ENCODE data around the gene BEND5. TPM values are rescaled to one million over a fixed set of nuclear protein-coding genes. Genes with fewer than 3 reads are reported as not detected.

Gene BEND5
- total and polyA plus RNA-seq, 2 of the 13 experiments (the other 11 are each of a cell fraction or from before 2014, with no cell fraction given) = 0.11 TPM; not detected in 1

DNA sequence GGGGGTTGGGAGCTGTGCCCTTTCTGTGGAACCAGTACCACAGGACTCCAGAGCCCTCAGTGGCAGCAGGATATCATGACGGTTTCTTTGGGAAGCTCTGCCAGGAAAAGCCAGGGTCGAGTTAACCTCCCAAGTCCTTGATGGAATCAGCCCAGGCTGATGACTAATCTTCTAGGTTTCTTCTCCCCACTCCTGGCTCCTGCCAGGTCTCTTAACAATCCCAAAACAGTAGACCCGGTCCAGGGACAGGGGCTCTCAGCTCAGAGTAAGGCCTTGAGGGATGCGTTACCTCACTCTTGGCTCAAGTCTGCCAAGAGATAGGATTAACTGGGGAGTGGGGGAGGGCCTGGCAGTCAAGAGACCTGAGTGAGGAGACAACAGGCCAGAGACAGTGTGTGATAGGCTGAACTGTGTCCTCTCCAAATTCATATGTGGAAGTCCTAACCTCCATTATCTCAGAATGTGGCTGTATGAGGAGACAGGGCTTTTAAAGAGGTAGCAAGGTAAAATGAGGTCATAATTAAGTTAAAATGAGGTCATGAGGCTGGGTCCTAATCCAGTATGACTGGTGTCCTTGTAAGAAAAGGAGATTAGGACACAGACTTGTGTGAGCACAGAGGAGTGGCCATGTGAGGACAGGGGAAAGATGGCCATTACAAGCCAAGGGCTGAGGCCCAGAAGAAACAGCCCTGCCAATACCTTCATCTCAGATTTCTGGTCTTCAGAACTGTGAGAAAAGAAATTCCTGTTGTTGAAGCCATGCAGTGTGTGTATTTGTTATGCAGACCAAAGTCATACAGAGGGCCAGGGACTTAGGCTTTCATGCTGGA is 95.0 kb downstream of the BEND5 start:
- no peaks in the 10 kb centered on the region for H3K36me3 ChIP-seq (replicated peaks in 1 of 2; ENCODE audit: control insufficient read depth in 1 of 2, insufficient read depth in 2 of 2, low read length in 2 of 2)
- DNase-seq (ENCODE audit: low spot score) = no peak
- BruUV-seq (replicated peaks) = no TSS peak
- 28% methylated on average over 4 of the region's 4 CpGs for WGBS (ENCODE audit: low lambda C conversion rate)
- in situ Hi-C loops (cut with HindIII; ENCODE audit: extremely low pct_ligation_motif_present, low pct_unique_long_range_greater_than_20kb) = no loop called here
- H3K9me3 ChIP-seq (ENCODE audit: low read length) = no peaks in the 10 kb centered on the region
- no peaks in the 10 kb centered on the region for H3K4me1 ChIP-seq (ENCODE audit: insufficient read depth, low read length)
- intact Hi-C loops (cut with micrococcal nuclease; ENCODE audit: unreplicated experiment) = no loop called here
- TF ChIP-seq CREB1 (IDR thresholded peaks at IDR 0.05) (0 out of 2 replicates have a peak, but pooled peaks have one; percentile 9), CREB1 (CRISPR knock-in tag; IDR thresholded peaks at IDR 0.05) (no peak), ATRX (CRISPR knock-in tag; IDR thresholded peaks at IDR 0.05; ENCODE audit: borderline replicate concordance) (no peak), NR2F2 (IDR thresholded peaks at IDR 0.05; ENCODE audit: borderline replicate concordance, low read depth) (no peak), ZNF296 (CRISPR knock-in tag; conservative IDR thresholded peaks at IDR 0.05) (no peak), AGO2 (optimal IDR thresholded peaks at IDR 0.05; ENCODE audit: low read depth, low read length) (no peak), ZNF160 (CRISPR knock-in tag; IDR thresholded peaks at IDR 0.05) (no peak), ATF7 (IDR thresholded peaks at IDR 0.05) (peak; percentile 80), ATF7 (CRISPR knock-in tag; IDR thresholded peaks at IDR 0.05) (no peak)
- no peak for ATAC-seq
- H3K27ac ChIP-seq (ENCODE audit: extremely low read length, insufficient read depth, low read length) = no peak overlapping the region
- no peak overlapping the region for H3K4me3 ChIP-seq (replicated peaks in 1 of 3; ENCODE audit: insufficient read depth in 1 of 3, low read depth in 2 of 3, low read length in 3 of 3)
- FAIRE-seq = no peak
- no peaks in the 10 kb centered on the region for H3K27me3 ChIP-seq (ENCODE audit: control insufficient read depth in 1 of 2, insufficient read depth in 2 of 2, low read length in 2 of 2)
- H3K9ac ChIP-seq (ENCODE audit: insufficient read depth, low read depth, low read length) = no peak overlapping the region
- no peak overlapping the region for H2AFZ ChIP-seq (ENCODE audit: low read length)
- ChIA-PET POLR2A (no interaction called here), CTCF (ENCODE audit: low intra/inter-chr PET ratio, low total read pairs) (no interaction called here)
- no peaks in the 10 kb centered on the region for H4K20me1 ChIP-seq (ENCODE audit: insufficient read depth, low read length)
- H3K4me2 ChIP-seq (ENCODE audit: low read depth, low read length) = no peak overlapping the region
- no peaks in the 10 kb centered on the region for H3K79me2 ChIP-seq (ENCODE audit: insufficient read depth, low read length)

Data from HepG2 (cell line).